Mammary epithelial cell (primary cell): ENCODE measurements around the gene ANKRD39.

Experiments used
- CTCF ChIP-seq, 2 donors: IDR thresholded peaks in 1 of 2; conservative IDR thresholded peaks in 1 of 2; 2 replicates each; pipeline ENCODE4 v1.5.1; 2011 to 2012; ENCODE audit warnings: inconsistent platforms in 2 of 2, low read length in 2 of 2, mild to moderate bottlenecking in 2 of 2, control low read depth in 1 of 2, low read depth in 1 of 2; ENCODE audit not compliant: insufficient read depth in 1 of 2; ENCODE audit errors: extremely low read depth in 1 of 2
- EZH2 ChIP-seq: IDR thresholded peaks from 2 replicates; pipeline ENCODE4 v1.6.1; 2012; ENCODE audit warnings: low read length, inconsistent platforms, borderline replicate concordance

DNA sequence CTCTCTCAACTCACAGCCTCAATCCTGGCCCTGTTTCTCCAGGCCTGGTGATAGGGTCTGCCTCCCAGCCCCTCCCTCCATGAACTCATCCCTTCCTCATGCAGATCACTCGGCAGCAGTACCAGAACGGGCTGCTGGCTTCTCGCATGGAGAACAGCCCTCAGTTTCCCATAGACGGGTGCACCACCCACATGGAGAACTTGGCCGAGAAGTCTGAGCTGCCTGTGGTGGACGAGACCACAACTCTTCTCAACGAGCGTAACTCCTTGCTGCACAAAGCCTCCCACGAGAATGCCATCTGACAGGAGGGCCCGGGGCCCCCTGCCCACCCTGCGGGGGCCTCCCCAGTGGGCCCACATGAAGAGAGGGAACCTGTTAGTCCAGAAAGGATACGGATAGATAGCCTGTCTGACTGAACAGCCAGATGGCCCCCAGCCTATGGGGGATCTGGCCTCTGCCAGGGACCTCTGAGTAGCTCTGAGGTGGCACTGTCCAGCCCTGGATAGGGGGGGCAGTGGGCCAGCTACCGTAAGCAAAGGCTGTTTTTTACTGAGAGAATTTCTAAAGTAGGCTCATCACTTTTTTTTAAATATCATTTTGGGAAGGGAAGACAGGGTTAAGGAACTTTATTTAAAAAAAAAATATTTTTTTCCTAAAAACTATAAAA, 48.5 kb downstream of the ANKRD39 start:
- TF ChIP-seq CTCF (conservative IDR thresholded peaks at IDR 0.05 in 1 of 2, IDR thresholded peaks at IDR 0.05 in 1 of 2; ENCODE audit: extremely low read depth in 1 of 2, insufficient read depth in 1 of 2, low read depth in 1 of 2, low read length in 2 of 2) = no peak
- no peak for TF ChIP-seq EZH2
